ENCODE measurements around the gene TMEM255B. TPM values are rescaled to one million over a fixed set of nuclear protein-coding genes. Genes with fewer than 3 reads are reported as not detected.

The TMEM255B gene
- total RNA-seq (2012; rRNA removed) = 0.36 and 0.83 TPM in 2 replicates
- polyA plus RNA-seq (2012; rRNA removed) = 0.94 and 1.1 TPM in 2 replicates
- polyA plus RNA-seq (2012; cell fraction: cytosol; rRNA removed) = 0.65 and 1.3 TPM in 2 replicates
- 0.46 and 0.95 TPM in 2 replicates for polyA plus RNA-seq (2012; cell fraction: nucleus; rRNA removed; ENCODE audit: low replicate concordance)
- Bru-seq, nascent RNA = percentile 20 among the genes with signal in this experiment
- percentile 23 among the genes with signal in this experiment for BruChase-seq, experiment 1, labeled RNA remaining after a 6-hour chase
- percentile 20 among the genes with signal in this experiment for BruChase-seq, experiment 2, labeled RNA remaining after a 2-hour chase
- long read RNA-seq, partial matches to known transcripts = 0 of 1 reads
- long read RNA-seq, other reads (novel, unspliced or antisense) = 1 of 1 reads

DNA sequence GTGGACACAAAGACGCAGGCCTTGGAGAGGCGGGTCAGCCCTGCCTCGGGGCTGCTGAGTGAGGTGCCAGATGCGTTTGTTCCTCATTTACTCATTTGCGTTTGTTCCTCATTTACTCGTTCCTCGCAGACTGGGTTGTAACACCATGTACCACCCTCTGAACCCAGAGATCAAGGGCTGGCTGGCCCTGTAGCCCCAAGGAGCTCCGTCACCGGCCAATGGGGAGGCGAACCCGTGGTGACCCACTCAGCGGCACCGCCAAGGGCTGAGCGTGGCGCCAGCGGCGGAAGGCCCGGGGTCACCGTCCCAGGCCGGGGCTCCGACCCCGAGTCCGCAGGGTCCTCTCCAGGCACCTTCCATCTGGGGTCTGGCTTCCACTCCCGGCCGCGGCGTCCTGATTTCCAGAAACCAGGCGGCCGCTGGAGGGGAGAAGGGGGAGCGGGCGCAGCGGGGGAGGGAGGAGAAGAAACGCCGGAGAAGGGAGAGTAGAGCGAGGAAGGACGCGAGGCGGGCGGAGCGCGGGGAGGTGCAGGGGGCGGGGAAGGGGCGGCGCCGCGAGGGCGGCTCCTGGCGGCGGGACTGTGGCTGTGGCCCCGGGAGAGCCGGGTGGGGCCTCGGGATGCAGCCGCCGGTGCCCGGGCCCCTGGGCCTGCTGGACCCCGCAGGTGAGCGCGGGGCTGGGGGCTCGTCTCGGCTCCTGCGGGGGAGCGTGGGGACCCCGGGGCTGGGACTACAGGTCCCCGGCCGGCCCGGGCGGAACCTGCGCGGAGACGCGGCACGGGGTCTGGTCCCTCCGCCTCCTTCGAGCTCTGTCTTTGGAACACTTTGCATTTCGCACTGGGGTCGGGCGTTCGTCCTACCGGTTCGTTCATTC, at the start of gene TMEM255B:
Gene TMEM255B (plus strand): TSS at position 576 of the 874 bp plus-strand sequence. CDS start 44 bp downstream, at position 620.
- Histone ChIP-seq H3K27ac (ENCODE audit: insufficient read depth, low read length) (no peak within 1 kb of the TSS; the same call in 1 of the 2 replicates), H3K9me1 (ENCODE audit: insufficient read depth, low read length) (peaks cover 3% of the 10 kb centered on the region), H2BK120ac (ENCODE audit: low read depth, low read length) (peak within 1 kb of the TSS; percentile 16; the same call in 1 of the 2 replicates), H3K9ac (ENCODE audit: low read depth, low read length) (peak within 1 kb of the TSS; percentile 47), H3K23ac (ENCODE audit: low read depth, low read length) (peak within 1 kb of the TSS; percentile 75; the same call in 1 of the 2 replicates), H2BK5ac (ENCODE audit: low read depth, low read length, poor library complexity, severe bottlenecking) (no peak within 1 kb of the TSS), H3K4ac (ENCODE audit: low read depth, low read length) (peak within 1 kb of the TSS; percentile 14; the same call in 1 of the 2 replicates), H3K18ac (ENCODE audit: low read depth, low read length) (no peak within 1 kb of the TSS; the same call in 1 of the 2 replicates), H2BK15ac (ENCODE audit: low read depth, low read length) (no peak within 1 kb of the TSS), H4K20me1 (ENCODE audit: insufficient read depth, low read length) (no peaks in the 10 kb centered on the region), H3K79me1 (ENCODE audit: low read depth in 1 of 2, low read length in 2 of 2) (no peaks in the 10 kb centered on the region), H3K36me3 (ENCODE audit: control insufficient read depth, insufficient read depth, low read length) (no peaks in the 10 kb centered on the region), H4K8ac (ENCODE audit: low read depth in 2 of 2, low read length in 2 of 2) (peak within 1 kb of the TSS; percentile 59 to 76; a peak in 2 of 4 replicates), H3K4me3 (ENCODE audit: insufficient read depth, low read depth, low read length) (peak within 1 kb of the TSS; percentile 52), H3K9me3 (ENCODE audit: control insufficient read depth, insufficient read depth, low read length) (no peaks in the 10 kb centered on the region), H2AK9ac (replicated peaks; ENCODE audit: low read depth, low read length, poor library complexity) (peak within 1 kb of the TSS; percentile 74), H2BK20ac (ENCODE audit: low read depth, low read length) (no peak within 1 kb of the TSS), H2AFZ (replicated peaks; ENCODE audit: low read length, poor library complexity) (peak within 1 kb of the TSS; percentile 89), H4K91ac (ENCODE audit: insufficient read depth, low read depth, low read length) (no peak within 1 kb of the TSS), H3K4me1 (ENCODE audit: control insufficient read depth, insufficient read depth, low read length) (peaks cover 3% of the 10 kb centered on the region; the same call in 1 of the 2 replicates), H4K5ac (ENCODE audit: low read depth, low read length) (peak within 1 kb of the TSS; percentile 70; the same call in 1 of the 2 replicates), H3K27me3 (ENCODE audit: control insufficient read depth, insufficient read depth, low read length) (peaks cover 51% of the 10 kb centered on the region), H3K14ac (replicated peaks; ENCODE audit: low read depth, low read length) (peak within 1 kb of the TSS; percentile 29; the same call in 1 of the 2 replicates), H3K4me2 (ENCODE audit: low read depth, low read length) (peak within 1 kb of the TSS; percentile 95), H2AK5ac (ENCODE audit: low read depth, low read length) (no peak within 1 kb of the TSS; the same call in 1 of the 2 replicates), H3K56ac (ENCODE audit: extremely low read depth, insufficient read depth, low read length) (no peak within 1 kb of the TSS)
- ChIA-PET CTCF (no interaction called here), POLR2A (ENCODE audit: unreplicated experiment) (no interaction called here)
- intact Hi-C loops (cut with micrococcal nuclease) = loop anchor here (2.0 kb wide), 1 partner anchor 18 kb away; no protein-coding TSS in a partner anchor
- DNase-seq (peak; percentile 49), ATAC-seq (ENCODE audit: low read depth) (peak; percentile 98)
- in situ Hi-C loops (cut with MboI; ENCODE audit: low sequenced_read_pairs) = no loop called here
- WGBS, 2 experiments (ENCODE audit: extremely low coverage in 2 of 2, insufficient read length in 1 of 2) = 5% methylated on average over 33 of the region's 80 CpGs; no CpG with 5 or more reads in 1 of the 2 experiments
- 0 out of 2 replicates have a peak, but pooled peaks have one; percentile 14 for TF ChIP-seq CTCF (conservative IDR thresholded peaks at IDR 0.05; ENCODE audit: low read depth, low read length)
- no peak for TF ChIP-seq MXI1 (IDR thresholded peaks at IDR 0.05; ENCODE audit: borderline replicate concordance, low read depth, low read length)
- peak; percentile 46; the same call in 1 of the 2 replicates for TF ChIP-seq MAZ (IDR thresholded peaks at IDR 0.05; ENCODE audit: borderline replicate concordance, low read depth, low read length)
- BruUV-seq (replicated peaks) = no TSS peak
- dilution Hi-C loops (cut with HindIII; ENCODE audit: low sequenced_read_pairs, unreplicated experiment) = no loop called here

Data from IMR-90 (cell line).